OCI-LY7 (cell line): ENCODE measurements around the gene ALDOB. TPM values are rescaled to one million over a fixed set of nuclear protein-coding genes. Genes with fewer than 3 reads are reported as not detected.

Experiments used
- BruUV-seq: library from RNA; stranded (reverse); fragments of 400-500 nt; replicated peaks from 2 replicates; lab custom pipeline; 2021; lab: Mats Ljungman, UMichigan
- CTCF ChIA-PET: fragments of 300-600 bp; sonication (Branson Sonifier 250); formaldehyde crosslinking; loops from one replicate; lab custom pipeline; 2022; ENCODE audit warnings: antibody characterized with exemption; ENCODE audit not compliant: unreplicated experiment; lab: Charles Lee
- POLR2A ChIA-PET: fragments of 300-600 bp; sonication (Branson Sonifier 250); formaldehyde crosslinking; loops from one replicate; lab custom pipeline; 2022; ENCODE audit warnings: antibody characterized with exemption; lab: Charles Lee
- DNase-seq: peaks from one replicate; pipeline ENCODE4 v3.0.0-alpha.2; 2015; ENCODE audit warnings: low spot score
- H2AFZ ChIP-seq: fragments of 200-600 bp; sonication (generic), shearing (Covaris generic); 2 replicates; pipeline ENCODE4 v1.6.1; 2014; ENCODE audit warnings: mild to moderate bottlenecking, antibody characterized with exemption, low read length, moderate library complexity
- H3K27ac ChIP-seq: fragments of 200-600 bp; sonication (generic); 2 replicates; pipeline ENCODE4 v1.5.1; 2014; ENCODE audit warnings: mixed run types, low read depth, mild to moderate bottlenecking, moderate library complexity, low read length, inconsistent platforms; ENCODE audit not compliant: poor library complexity, severe bottlenecking
- H3K36me3 ChIP-seq: fragments of 200-600 bp; sonication (generic); 2 replicates; pipeline ENCODE4 v1.6.1; 2014; ENCODE audit warnings: mild to moderate bottlenecking, antibody characterized with exemption, low read length, moderate library complexity, mixed read lengths; ENCODE audit not compliant: insufficient read depth
- H3K4me1 ChIP-seq: fragments of 200-600 bp; sonication (generic); 2 replicates; pipeline ENCODE4 v1.5.1; 2014; ENCODE audit warnings: mild to moderate bottlenecking, low read length; ENCODE audit not compliant: insufficient read depth, poor library complexity, severe bottlenecking
- H3K4me2 ChIP-seq: fragments of 200-600 bp; sonication (generic); 2 replicates; pipeline ENCODE4 v1.6.1; 2014; ENCODE audit warnings: mild to moderate bottlenecking, low read length
- H3K4me3 ChIP-seq: fragments of 200-600 bp; sonication (generic); 2 replicates; pipeline ENCODE4 v1.5.1; 2014; ENCODE audit warnings: mild to moderate bottlenecking, low read depth, low read length; ENCODE audit not compliant: poor library complexity, severe bottlenecking
- H3K79me2 ChIP-seq: fragments of 200-600 bp; sonication (generic); 2 replicates; pipeline ENCODE4 v1.6.1; 2016; ENCODE audit warnings: low read depth, mild to moderate bottlenecking, low read length, moderate library complexity, mixed read lengths; ENCODE audit not compliant: insufficient read depth
- H3K9me2 ChIP-seq: fragments of 200-600 bp; sonication (generic); 2 replicates; pipeline ENCODE4 v1.6.1; 2016; ENCODE audit warnings: mild to moderate bottlenecking, low read length, mixed read lengths; ENCODE audit not compliant: insufficient read depth
- H3K9me3 ChIP-seq: fragments of 200-600 bp; sonication (generic); 2 replicates; pipeline ENCODE4 v1.6.1; 2014; ENCODE audit warnings: mild to moderate bottlenecking, mixed run types, low read length, mixed read lengths
- H4K20me1 ChIP-seq: fragments of 200-600 bp; sonication (generic); 2 replicates; pipeline ENCODE4 v1.6.1; 2014; ENCODE audit warnings: mild to moderate bottlenecking, antibody characterized with exemption, low read length, moderate library complexity, mixed read lengths; ENCODE audit not compliant: insufficient read depth
- EZH2phosphoT487 ChIP-seq: fragments of 200-600 bp; sonication (generic); IDR thresholded peaks from 2 replicates; pipeline ENCODE4 v1.6.1; 2018; ENCODE audit warnings: low read depth, borderline replicate concordance, mild to moderate bottlenecking, mixed run types, antibody characterized with exemption, low read length, moderate library complexity, mixed read lengths
- intact Hi-C: fragments of 100-400 bp; cut with micrococcal nuclease; formaldehyde crosslinking; loops from one replicate; pipeline ENCODE4 v1.10.0; 2022; ENCODE audit not compliant: unreplicated experiment
- small RNA-seq: library from RNA; depleted of rRNA; stranded (forward); fragments of <200 nt; gene quantifications from one replicate; pipeline ENCODE3, GENCODE V24; 2014
- total RNA-seq, 2 experiments: library from RNA; depleted of rRNA in 1 of 2; stranded (reverse); fragments of >200 nt in 1 of 2; shearing (Covaris generic) in 1 of 2; gene quantifications; 2 replicates each; pipeline ENCODE4 v1.2.3, GENCODE V29; 2014 to 2022
- TF ChIP-seq, protein P1 (sequence below): fragments of 200-600 bp; sonication (generic); conservative IDR thresholded peaks from 2 replicates; pipeline ENCODE4 v1.5.1; 2014; ENCODE audit warnings: mild to moderate bottlenecking, antibody characterized with exemption, low read length, moderate library complexity, mixed read lengths

Gene ALDOB
- total RNA-seq, 2 experiments from 2014 or later = not detected

DNA sequence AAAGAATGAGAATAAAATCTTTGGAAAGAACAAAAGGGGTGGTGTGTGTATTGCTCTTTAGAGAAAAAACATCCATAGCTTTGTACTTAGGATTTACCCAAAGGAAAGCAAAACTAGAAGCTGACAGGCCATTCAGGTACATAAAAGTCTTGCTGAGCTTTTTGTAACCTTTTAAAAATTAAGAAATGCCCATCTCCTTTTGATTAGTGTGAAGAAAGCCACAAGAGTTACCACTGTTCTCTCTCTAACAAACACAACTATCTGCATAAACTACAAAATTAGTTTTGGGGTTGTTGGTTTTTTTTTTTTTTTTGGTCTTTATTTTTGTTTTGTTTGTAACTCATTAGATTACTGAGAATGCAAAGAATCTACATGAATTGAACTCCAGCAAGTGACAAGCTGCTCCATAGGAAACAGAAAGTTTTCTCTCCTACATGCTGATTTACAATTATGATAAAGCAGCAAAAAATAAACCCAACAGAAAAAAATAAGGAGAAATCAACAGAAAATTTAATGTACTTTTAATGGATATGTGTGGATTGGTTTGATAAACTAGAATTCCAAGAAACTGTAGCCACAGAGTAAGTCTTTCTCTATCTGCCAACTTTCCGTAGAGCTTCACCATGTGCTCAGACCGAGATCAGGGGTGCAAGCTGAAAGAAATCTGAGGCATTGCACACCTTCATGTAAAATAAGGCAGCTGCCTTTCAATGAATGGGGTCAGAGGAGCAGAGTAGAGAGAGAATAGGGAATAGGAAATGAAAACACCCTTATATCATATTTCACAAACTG, 63.1 kb downstream of the ALDOB start:
- CTCF ChIA-PET = no interaction called here
- no peak overlapping the region for H3K27ac ChIP-seq
- H3K4me1 ChIP-seq = no peaks in the 10 kb centered on the region

DNA sequence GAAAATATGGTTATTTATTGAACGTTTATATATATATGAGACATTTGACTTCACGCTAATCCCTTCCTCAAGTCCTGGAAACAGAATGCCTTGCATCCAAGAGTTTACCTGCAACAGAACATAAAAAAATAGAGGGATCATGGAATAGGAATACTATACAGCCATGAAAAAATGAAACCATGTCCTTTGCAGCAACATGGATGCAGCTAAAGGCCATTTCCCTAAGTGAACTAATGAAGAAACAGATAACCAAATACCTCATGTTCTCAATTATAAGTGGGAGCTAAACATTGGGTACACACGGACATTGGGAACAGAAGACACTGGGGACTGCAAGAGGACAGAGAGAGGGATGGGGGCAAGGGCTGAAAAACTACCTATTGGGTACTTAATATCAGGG, 63.8 kb downstream of the ALDOB start:
- no peaks in the 10 kb centered on the region for H3K79me2 ChIP-seq
- DNase-seq = no peak
- H3K27ac ChIP-seq = no peak overlapping the region
- intact Hi-C loops = no loop called here
- no peaks in the 10 kb centered on the region for H3K9me3 ChIP-seq
- H3K9me2 ChIP-seq = 0 out of 2 replicates have a peak, but pooled peaks cover 2% of the 10 kb centered on the region
- no peaks in the 10 kb centered on the region for H4K20me1 ChIP-seq
- TF ChIP-seq, protein P1, sequence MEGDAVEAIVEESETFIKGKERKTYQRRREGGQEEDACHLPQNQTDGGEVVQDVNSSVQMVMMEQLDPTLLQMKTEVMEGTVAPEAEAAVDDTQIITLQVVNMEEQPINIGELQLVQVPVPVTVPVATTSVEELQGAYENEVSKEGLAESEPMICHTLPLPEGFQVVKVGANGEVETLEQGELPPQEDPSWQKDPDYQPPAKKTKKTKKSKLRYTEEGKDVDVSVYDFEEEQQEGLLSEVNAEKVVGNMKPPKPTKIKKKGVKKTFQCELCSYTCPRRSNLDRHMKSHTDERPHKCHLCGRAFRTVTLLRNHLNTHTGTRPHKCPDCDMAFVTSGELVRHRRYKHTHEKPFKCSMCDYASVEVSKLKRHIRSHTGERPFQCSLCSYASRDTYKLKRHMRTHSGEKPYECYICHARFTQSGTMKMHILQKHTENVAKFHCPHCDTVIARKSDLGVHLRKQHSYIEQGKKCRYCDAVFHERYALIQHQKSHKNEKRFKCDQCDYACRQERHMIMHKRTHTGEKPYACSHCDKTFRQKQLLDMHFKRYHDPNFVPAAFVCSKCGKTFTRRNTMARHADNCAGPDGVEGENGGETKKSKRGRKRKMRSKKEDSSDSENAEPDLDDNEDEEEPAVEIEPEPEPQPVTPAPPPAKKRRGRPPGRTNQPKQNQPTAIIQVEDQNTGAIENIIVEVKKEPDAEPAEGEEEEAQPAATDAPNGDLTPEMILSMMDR = no peak
- TF ChIP-seq EZH2phosphoT487 = no peak
- no peak overlapping the region for H3K4me2 ChIP-seq
- no peaks in the 10 kb centered on the region for H3K4me1 ChIP-seq
- ChIA-PET CTCF (no interaction called here), POLR2A (interaction anchor here (0.7 to 0.9 kb wide), 2 partner anchors 12 to 64 kb away, joined by 3 to 6 read pairs; partner anchors contain the start of gene ALDOB)
- H2AFZ ChIP-seq = no peak overlapping the region
- no TSS peak for BruUV-seq
- H3K36me3 ChIP-seq = no peaks in the 10 kb centered on the region
- no peak overlapping the region for H3K4me3 ChIP-seq

More for the DNA sequence above, 63.1 kb downstream of the ALDOB start:
- intact Hi-C loops = no loop called here
- Histone ChIP-seq H4K20me1 (no peaks in the 10 kb centered on the region), H3K36me3 (no peaks in the 10 kb centered on the region), H2AFZ (no peak overlapping the region), H3K4me3 (no peak overlapping the region), H3K9me3 (no peaks in the 10 kb centered on the region), H3K4me2 (no peak overlapping the region), H3K9me2 (0 out of 2 replicates have a peak, but pooled peaks cover 7% of the 10 kb centered on the region), H3K79me2 (no peaks in the 10 kb centered on the region)
- no TSS peak for BruUV-seq
- POLR2A ChIA-PET = interaction anchor here (0.6 to 0.9 kb wide), 6 partner anchors 11 to 831 kb away, joined by 3 to 6 read pairs (median 3); partner anchors contain the start of gene ALDOB
- TF ChIP-seq, protein P1 = no peak
- DNase-seq = no peak

Small RNA genes within 50 kb of the gene (small RNA-seq; reads per million reads assigned to genes)
- gene AL353621.2 = not detected

Other genes starting within 250 kb of the ALDOB start
- 0.13 TPM in 1 of 2 replicates, not detected in the other for gene BAAT, start 50.8 kb downstream of the ALDOB start, total RNA-seq (2014; rRNA removed; shearing (Covaris generic))
- not detected in 2 replicates for gene BAAT, start 50.8 kb downstream of the ALDOB start, total RNA-seq (2022)
- 17.7 and 18.5 TPM in 2 replicates for gene MRPL50, start 37.2 kb downstream of the ALDOB start, total RNA-seq (2014; rRNA removed; shearing (Covaris generic))
- gene MRPL50, start 37.2 kb downstream of the ALDOB start, total RNA-seq (2022) = 12.8 and 13.3 TPM in 2 replicates
- 11.0 and 11.7 TPM in 2 replicates for gene ZNF189, start 36.9 kb downstream of the ALDOB start, total RNA-seq (2014; rRNA removed; shearing (Covaris generic))
- gene ZNF189, start 36.9 kb downstream of the ALDOB start, total RNA-seq (2022) = 17.3 and 17.8 TPM in 2 replicates
- gene RNF20, start 98.1 kb upstream of the ALDOB start, total RNA-seq (2014; rRNA removed; shearing (Covaris generic)) = 13.5 and 20.4 TPM in 2 replicates
- 38.6 and 43.5 TPM in 2 replicates for gene RNF20, start 98.1 kb upstream of the ALDOB start, total RNA-seq (2022)
- not detected in 2 replicates for gene PPP3R2, start 159.2 kb upstream of the ALDOB start, total RNA-seq (2014; rRNA removed; shearing (Covaris generic))
- gene PPP3R2, start 159.2 kb upstream of the ALDOB start, total RNA-seq (2022) = not detected in 2 replicates